Activated CD8-positive, alpha-beta memory T cell treated with anti-CD3 and anti-CD28 coated beads, Interleukin-2, amount 10 ng/mL, durations not matched to agents 7 days and 5 days (primary cell): ENCODE results near the gene TOP1. TPM values are rescaled to one million over a fixed set of nuclear protein-coding genes. Genes with fewer than 3 reads are reported as not detected.
A peak's percentile ranks its signal among the peaks of the same experiment; 100 is the strongest.

Experiments
- ATAC-seq: fragments of 150-1000 bp; cut with Tn5 transposase; one replicate; pipeline ENCODE4 v1.10.0; 2021; ENCODE audit warnings: moderate library complexity
- CTCF ChIA-PET: fragments of 350-600 bp; sonication (Branson Sonifier 250); formaldehyde crosslinking; loops from one replicate; lab custom pipeline; 2021; ENCODE audit warnings: antibody characterized with exemption; lab: Charles Lee
- DNase-seq: peaks from one replicate; pipeline ENCODE4 v3.0.0-alpha.2; 2020
- H3K27ac Mint-ChIP-seq: one replicate; pipeline ENCODE4 v1.8.0; 2021; ENCODE audit warnings: mild to moderate bottlenecking, mixed read lengths
- H3K27me3 Mint-ChIP-seq: one replicate; pipeline ENCODE4 v1.8.0; 2021; ENCODE audit warnings: mixed read lengths
- H3K36me3 Mint-ChIP-seq: one replicate; pipeline ENCODE4 v1.8.0; 2021; ENCODE audit warnings: mild to moderate bottlenecking, mixed read lengths
- H3K4me1 Mint-ChIP-seq: one replicate; pipeline ENCODE4 v1.8.0; 2021; ENCODE audit warnings: mixed read lengths
- H3K4me3 Mint-ChIP-seq: one replicate; pipeline ENCODE4 v1.8.0; 2021; ENCODE audit warnings: mild to moderate bottlenecking, moderate library complexity, mixed read lengths
- H3K9me3 Mint-ChIP-seq: one replicate; pipeline ENCODE4 v1.8.0; 2022; ENCODE audit warnings: low read depth, mixed read lengths
- total RNA-seq, 2 experiments: library from RNA; stranded (reverse); gene quantifications; one replicate each; pipeline ENCODE4 v1.2.3, GENCODE V29; 2021

TOP1 gene
- total RNA-seq, 2 experiments from 2014 or later = 73.1 to 89.0 TPM

DNA sequence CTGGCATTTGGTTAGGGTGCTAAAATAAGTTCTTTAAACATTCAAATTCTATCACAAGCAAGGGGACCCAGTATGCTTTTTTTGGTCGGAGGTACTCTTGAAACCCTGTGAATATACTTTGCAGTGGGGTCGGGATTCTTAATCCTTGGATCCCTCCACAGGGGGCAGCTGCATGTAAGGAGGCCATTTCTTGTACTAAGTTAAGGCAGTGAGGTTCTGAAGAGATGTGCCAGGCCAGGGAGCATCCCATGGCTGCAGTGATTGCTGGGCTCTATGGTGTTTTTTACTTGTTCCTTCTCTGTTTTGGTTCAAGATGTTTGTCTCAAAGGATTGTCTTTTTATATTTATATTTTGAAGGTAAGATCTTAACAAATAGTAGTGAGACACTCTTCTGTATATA lies 50.4 kb downstream of the TOP1 start:
- Mint-ChIP-seq H3K4me1 (peaks cover 56% of the 10 kb centered on the region), H3K4me3 (no peak overlapping the region), H3K9me3 (no peaks in the 10 kb centered on the region), H3K36me3 (peaks cover 52% of the 10 kb centered on the region), H3K27me3 (no peaks in the 10 kb centered on the region), H3K27ac (peak overlapping the region; percentile 81)
- DNase-seq = no peak
- CTCF ChIA-PET = interaction anchor here (0.6 to 12.0 kb wide), 4 partner anchors 89 to 205 kb away, joined by 3 to 121 read pairs (median 3); no protein-coding TSS in a partner anchor
- no peak for ATAC-seq

DNA sequence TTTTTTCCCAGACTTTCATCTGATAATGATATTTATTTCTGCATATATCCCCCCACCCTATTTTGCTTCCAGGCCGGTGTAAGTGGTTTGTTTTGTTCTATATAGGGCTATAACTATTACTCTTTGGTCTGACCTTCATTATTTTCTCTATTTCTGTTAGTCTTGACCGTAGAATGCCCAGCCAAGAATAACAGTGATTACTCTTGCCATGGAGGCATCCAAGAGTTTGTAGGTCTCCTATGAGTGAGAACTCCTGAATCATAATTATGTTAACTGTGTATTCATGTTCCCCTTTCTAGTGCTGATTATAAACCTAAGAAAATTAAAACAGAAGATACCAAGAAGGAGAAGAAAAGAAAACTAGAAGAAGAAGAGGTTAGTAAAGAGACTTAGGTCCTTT lies 52.2 kb downstream of the TOP1 start:
- Mint-ChIP-seq H3K27ac (no peak overlapping the region), H3K27me3 (no peaks in the 10 kb centered on the region), H3K36me3 (peaks cover 60% of the 10 kb centered on the region), H3K4me3 (no peak overlapping the region), H3K4me1 (peaks cover 44% of the 10 kb centered on the region), H3K9me3 (no peaks in the 10 kb centered on the region)
- no peak for DNase-seq
- CTCF ChIA-PET = interaction anchor here (1.4 to 12.0 kb wide), 4 partner anchors 14 to 91 kb away, joined by 4 to 121 read pairs (median 8); no protein-coding TSS in a partner anchor
- no peak for ATAC-seq

DNA sequence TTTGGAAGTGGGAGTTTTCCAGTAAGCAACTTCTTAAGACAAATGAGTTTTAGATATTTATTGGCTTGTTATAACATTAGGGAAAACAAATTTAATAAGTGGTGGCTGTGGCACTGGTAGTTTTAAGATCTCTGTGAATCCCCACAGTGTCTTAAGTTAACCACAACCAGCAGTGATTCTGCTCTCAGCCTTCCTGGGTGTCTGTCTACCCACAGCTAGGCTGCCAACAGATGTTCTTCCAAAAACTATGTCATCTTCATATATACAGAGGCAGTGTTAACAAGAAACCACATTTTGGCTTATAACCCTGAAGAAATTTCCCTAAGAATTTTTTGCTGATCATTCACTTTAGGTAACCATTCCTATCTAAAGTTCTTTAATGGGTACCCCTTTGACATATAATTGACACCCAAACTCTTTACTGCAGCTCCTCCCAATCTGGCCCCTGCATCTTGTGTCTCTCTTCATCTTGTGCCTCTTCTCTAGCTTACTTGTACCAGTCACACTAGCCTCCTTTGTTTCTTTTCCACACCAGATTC lies 52.7 kb downstream of the TOP1 start:
- no peaks in the 10 kb centered on the region for H3K9me3 Mint-ChIP-seq
- ATAC-seq (peak; percentile 25), DNase-seq (no peak)
- H3K4me3 Mint-ChIP-seq = no peak overlapping the region
- peaks cover 55% of the 10 kb centered on the region for H3K36me3 Mint-ChIP-seq
- H3K4me1 Mint-ChIP-seq = peaks cover 41% of the 10 kb centered on the region
- H3K27me3 Mint-ChIP-seq = no peaks in the 10 kb centered on the region
- no peak overlapping the region for H3K27ac Mint-ChIP-seq
- CTCF ChIA-PET = interaction anchor here (0.8 to 12.0 kb wide), 5 partner anchors 14 to 92 kb away, joined by 3 to 121 read pairs (median 4); no protein-coding TSS in a partner anchor

DNA sequence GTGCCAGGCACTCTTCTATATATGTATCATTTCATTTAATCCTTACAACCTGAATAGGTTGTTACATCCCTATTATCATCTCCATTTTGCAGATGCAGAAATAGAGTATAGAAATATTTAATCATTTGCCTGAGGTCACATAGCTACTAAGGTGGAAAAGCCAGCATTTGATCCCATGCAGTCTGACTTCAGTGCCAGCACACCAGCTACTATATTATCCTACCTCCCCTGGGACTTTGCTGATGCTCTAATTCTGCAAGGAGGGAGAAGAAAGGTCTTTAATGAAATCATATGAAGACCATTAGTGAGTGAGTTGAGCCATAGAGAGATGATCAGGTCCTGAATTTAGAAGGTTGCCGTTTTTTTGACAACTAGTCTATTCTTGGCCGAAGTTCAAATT lies 53.7 kb downstream of the TOP1 start:
- H3K4me3 Mint-ChIP-seq = no peak overlapping the region
- peaks cover 40% of the 10 kb centered on the region for H3K4me1 Mint-ChIP-seq
- peaks cover 54% of the 10 kb centered on the region for H3K36me3 Mint-ChIP-seq
- no peaks in the 10 kb centered on the region for H3K9me3 Mint-ChIP-seq
- CTCF ChIA-PET = interaction anchor here (2.8 to 12.0 kb wide), 2 partner anchors 13 to 92 kb away, joined by 12 to 121 read pairs; no protein-coding TSS in a partner anchor
- no peaks in the 10 kb centered on the region for H3K27me3 Mint-ChIP-seq
- ATAC-seq = no peak
- H3K27ac Mint-ChIP-seq = no peak overlapping the region
- no peak for DNase-seq

DNA sequence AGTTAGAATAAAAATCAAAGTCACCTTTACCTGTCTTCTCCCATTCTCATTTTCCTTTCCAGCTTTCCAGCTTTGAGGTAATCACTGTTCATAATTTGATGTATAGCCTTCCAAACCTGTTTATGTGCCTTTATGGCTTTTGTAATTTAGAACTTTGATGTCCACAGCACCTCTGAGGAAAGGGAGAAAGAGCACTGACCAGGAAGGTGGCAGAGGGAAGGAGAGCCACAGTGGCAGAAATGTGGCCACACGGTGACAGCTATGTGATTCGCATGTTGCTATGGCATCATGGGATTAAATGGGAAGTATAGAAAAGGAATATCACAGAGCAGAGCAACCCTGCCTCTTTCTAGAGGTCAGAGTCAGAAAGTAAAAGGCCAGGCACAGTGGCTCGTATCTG lies 57.0 kb downstream of the TOP1 start:
- peaks cover 26% of the 10 kb centered on the region for H3K4me1 Mint-ChIP-seq
- CTCF ChIA-PET = interaction anchor here (0.9 to 3.4 kb wide), 4 partner anchors 10 to 117 kb away, joined by 3 to 9 read pairs (median 8); no protein-coding TSS in a partner anchor
- DNase-seq (no peak), ATAC-seq (no peak)
- H3K27ac Mint-ChIP-seq = no peak overlapping the region
- peaks cover 54% of the 10 kb centered on the region for H3K36me3 Mint-ChIP-seq
- no peaks in the 10 kb centered on the region for H3K27me3 Mint-ChIP-seq
- no peak overlapping the region for H3K4me3 Mint-ChIP-seq
- no peaks in the 10 kb centered on the region for H3K9me3 Mint-ChIP-seq

DNA sequence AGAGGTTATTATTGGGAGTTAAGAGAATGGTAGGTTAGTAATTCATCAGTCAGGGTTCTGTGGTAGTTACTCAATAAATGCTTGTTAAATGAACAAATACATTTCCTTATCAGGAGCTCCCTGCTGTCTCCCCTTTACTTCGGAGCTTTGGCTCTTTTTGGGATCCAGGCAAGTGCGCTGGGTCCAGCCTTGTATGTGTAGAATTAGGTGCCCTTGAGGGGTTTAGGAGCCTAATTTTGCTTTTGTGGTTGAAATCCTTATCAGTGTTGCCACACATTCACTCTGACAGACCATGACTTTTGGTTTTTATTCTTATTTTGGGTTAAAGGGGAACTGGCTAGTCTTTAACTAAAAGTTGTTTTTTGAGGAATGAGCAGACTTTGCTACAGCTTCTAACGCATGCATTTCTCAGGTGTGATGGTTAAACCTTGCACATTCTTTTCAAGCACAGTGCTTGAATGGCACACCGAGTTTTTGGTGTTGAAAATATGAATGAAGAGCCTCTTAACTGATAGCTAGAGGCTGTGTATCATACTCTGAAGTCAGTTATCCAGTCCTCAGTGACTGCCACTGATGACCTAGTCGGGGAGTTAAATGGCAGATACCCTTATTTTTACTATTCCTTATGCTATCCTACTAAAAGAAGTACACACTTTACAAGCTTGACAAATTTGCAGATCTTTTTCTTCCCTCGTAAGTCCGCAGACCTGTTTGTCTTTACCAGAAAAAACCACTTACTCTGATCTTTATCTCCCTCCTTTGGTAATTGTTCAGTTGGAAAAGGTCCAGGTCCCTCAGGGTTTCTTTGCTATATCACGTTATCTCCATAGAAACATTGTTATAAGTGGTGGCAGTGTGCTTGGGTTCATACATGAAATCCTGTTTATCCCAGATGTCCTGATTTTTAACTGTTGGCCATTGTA lies 58.0 kb downstream of the TOP1 start:
- Mint-ChIP-seq H3K4me1 (peaks cover 16% of the 10 kb centered on the region), H3K9me3 (no peaks in the 10 kb centered on the region), H3K27ac (peak overlapping the region; percentile 49), H3K36me3 (peaks cover 46% of the 10 kb centered on the region), H3K4me3 (no peak overlapping the region), H3K27me3 (no peaks in the 10 kb centered on the region)
- DNase-seq = no peak
- CTCF ChIA-PET = interaction anchor here (1.1 to 3.4 kb wide), 7 partner anchors 46 to 121 kb away, joined by 3 to 9 read pairs (median 4); no protein-coding TSS in a partner anchor
- ATAC-seq = no peak

DNA sequence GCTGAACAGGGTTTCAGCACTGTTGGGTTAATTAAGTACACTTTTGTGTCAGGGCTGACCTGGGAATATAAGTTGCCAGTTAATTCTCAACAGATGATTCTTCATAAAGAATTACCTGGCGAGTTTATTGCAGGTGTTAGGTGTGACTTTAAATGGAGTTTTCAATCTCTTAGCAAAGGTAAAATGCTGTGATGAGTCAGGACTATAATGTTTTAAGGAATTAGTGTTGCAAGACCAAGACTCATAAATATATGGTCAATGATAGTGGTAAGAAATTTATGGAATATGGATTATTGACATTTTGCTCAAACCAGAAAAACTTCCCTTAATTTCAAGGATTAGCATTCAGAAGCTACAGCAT lies 58.7 kb downstream of the TOP1 start:
- CTCF ChIA-PET = interaction anchor here (1.0 to 3.4 kb wide), 7 partner anchors 46 to 122 kb away, joined by 3 to 8 read pairs (median 3); no protein-coding TSS in a partner anchor
- no peak for ATAC-seq
- H3K27me3 Mint-ChIP-seq = no peaks in the 10 kb centered on the region
- H3K4me1 Mint-ChIP-seq = peaks cover 15% of the 10 kb centered on the region
- H3K4me3 Mint-ChIP-seq = no peak overlapping the region
- H3K27ac Mint-ChIP-seq = no peak overlapping the region
- H3K9me3 Mint-ChIP-seq = no peaks in the 10 kb centered on the region
- H3K36me3 Mint-ChIP-seq = peaks cover 48% of the 10 kb centered on the region
- no peak for DNase-seq

DNA sequence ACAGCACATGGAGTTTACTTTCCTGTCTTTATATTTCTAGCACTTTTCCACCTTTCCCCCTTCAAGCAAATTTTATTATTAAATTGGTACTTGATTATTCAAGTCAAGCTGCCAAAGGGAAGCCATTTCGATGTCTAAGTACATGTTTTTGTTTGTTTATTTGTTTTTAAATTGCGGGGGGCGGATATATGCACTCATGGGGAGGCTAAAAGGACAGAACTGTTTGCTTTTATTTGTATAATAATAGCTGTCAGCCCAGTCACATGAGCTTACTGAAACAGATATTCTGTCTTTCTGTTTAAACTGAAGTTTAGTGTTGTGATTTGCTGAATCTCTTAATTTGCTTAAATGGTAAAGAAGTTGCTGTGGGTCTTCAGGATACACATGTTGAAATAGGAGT lies 59.2 kb downstream of the TOP1 start:
- Mint-ChIP-seq H3K4me3 (no peak overlapping the region), H3K36me3 (peaks cover 52% of the 10 kb centered on the region), H3K9me3 (no peaks in the 10 kb centered on the region), H3K4me1 (peaks cover 15% of the 10 kb centered on the region), H3K27me3 (no peaks in the 10 kb centered on the region), H3K27ac (no peak overlapping the region)
- DNase-seq (no peak), ATAC-seq (no peak)
- CTCF ChIA-PET = interaction anchor here (1.0 to 3.4 kb wide), 5 partner anchors 47 to 122 kb away, joined by 3 to 8 read pairs (median 4); no protein-coding TSS in a partner anchor

DNA sequence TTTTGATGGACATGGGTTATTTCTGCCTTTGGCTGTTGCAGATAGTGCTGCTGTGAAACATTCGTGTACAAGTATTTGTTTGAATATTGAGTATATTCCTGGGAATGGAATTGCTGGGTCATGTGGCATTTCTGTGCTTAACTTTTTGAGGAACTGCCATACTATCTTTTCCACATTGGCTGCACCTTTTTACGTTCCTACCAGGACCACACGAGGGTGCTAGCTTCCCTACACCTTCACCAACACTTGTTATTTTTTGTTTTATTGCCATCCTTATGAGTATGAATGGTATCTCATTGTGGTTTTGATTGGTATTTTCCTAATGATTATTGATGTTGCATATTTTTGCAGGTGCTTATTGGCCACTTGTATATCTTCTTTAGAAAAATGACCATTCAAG lies 60.9 kb downstream of the TOP1 start:
- Mint-ChIP-seq H3K9me3 (no peaks in the 10 kb centered on the region), H3K36me3 (peaks cover 46% of the 10 kb centered on the region), H3K27me3 (no peaks in the 10 kb centered on the region), H3K4me1 (peaks cover 15% of the 10 kb centered on the region), H3K4me3 (no peak overlapping the region), H3K27ac (no peak overlapping the region)
- CTCF ChIA-PET = interaction anchor here (1.0 kb wide), 1 partner anchor 45 kb away, joined by 3 read pairs; no protein-coding TSS in a partner anchor
- DNase-seq (no peak), ATAC-seq (no peak)

DNA sequence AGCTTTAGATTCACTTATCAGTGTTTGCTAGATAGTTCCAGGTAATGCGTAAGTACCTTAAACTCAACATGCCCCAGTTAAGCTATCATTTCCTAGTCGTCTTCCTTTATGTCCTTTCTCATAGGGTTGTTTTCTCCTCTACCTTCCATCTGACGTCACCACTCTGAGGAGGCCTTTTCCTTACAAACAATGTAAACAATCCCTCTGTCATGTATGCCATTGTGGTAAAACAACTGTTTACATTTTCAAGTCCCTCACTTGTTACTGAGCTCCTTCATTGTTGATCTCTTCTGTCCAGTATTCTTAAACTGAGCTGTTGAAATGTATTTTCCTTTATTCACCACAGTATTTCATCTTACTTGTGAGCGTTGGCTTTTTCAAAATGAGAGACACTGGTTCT lies 63.3 kb downstream of the TOP1 start:
- Mint-ChIP-seq H3K4me3 (no peak overlapping the region), H3K4me1 (peaks cover 9% of the 10 kb centered on the region), H3K9me3 (no peaks in the 10 kb centered on the region), H3K36me3 (peaks cover 40% of the 10 kb centered on the region), H3K27me3 (no peaks in the 10 kb centered on the region), H3K27ac (no peak overlapping the region)
- DNase-seq (no peak), ATAC-seq (no peak)
- CTCF ChIA-PET = interaction anchor here (0.9 to 9.9 kb wide), 5 partner anchors 46 to 123 kb away, joined by 3 to 195 read pairs (median 3); no protein-coding TSS in a partner anchor

DNA sequence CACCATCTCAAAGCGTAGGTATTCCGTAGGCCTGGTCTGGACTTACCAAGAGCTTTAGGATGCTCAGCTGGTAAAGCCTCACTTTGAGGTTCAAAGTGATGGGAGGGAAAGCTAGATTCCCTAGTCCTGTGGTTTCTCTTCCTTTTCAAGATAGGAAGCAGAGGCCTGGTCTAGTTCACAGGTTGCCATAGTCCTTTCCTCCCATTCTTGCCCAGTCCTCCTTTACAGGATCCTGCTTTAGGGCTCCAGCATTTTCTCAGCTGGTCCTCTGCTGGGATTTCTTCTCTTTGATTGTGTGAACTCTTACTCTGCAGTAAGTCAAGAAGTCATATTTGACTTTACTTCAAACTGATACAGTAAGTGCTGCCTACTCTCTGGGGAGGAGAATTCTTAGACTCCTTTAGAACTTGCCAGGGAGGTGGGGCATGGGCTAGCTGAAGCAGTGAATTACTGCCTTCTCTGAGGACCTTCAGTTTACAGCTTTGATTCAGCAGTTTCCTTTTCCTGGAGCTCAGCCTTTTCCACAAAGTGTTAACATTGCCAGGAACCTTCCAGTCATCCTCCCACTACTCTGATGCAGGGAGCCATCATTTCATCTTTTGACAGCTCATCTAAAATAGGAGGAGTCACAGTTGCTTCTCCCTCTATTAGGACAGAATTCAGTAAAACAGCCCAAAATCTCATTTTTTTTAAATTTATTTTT lies 65.9 kb downstream of the TOP1 start:
- H3K36me3 Mint-ChIP-seq = peaks cover 44% of the 10 kb centered on the region
- H3K9me3 Mint-ChIP-seq = no peaks in the 10 kb centered on the region
- ATAC-seq (no peak), DNase-seq (no peak)
- H3K4me1 Mint-ChIP-seq = peaks cover 5% of the 10 kb centered on the region
- CTCF ChIA-PET = interaction anchor here (0.7 to 9.9 kb wide), 28 partner anchors 9 to 244 kb away, joined by 3 to 195 read pairs (median 6); no protein-coding TSS in a partner anchor
- no peaks in the 10 kb centered on the region for H3K27me3 Mint-ChIP-seq
- H3K4me3 Mint-ChIP-seq = no peak overlapping the region
- H3K27ac Mint-ChIP-seq = no peak overlapping the region

DNA sequence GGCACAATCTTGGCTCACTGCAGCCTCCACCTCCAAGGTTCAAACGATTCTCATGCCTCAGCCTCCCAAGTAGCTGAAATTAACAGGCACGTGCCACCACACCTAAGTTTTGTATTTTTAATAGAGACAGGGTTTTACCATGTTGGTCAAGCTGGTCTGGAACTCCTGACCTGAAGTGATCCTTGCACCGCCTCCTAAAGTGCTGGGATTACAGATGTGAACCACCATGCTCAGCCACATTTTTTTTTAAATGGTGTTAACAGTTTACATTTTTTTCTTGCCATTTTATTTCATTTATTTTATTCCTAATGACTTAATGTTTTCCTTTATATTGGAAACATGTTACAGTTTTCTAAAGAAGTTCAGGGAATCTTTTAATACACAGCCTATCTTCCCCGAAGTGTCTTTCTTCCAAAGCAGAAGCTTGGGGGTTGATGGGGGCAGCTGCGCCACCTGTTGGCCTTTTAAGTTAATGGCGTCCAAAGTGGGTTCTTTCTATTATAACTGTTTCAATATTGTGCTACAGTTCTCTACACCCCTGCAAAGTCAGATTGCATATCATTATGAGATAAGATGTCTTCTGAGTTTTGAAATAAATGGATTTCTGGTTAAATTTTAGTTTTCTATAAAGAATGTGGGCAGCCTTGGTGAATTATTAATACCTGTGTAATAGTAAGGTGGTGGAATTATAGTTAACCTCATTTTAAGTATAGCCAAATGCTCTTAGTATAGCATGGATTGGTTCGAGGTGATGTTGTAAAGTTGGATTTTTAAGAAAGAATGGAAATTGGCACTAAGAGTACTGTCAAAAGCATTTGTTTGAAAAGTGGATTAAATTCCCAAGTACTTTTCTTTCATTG lies 66.7 kb downstream of the TOP1 start:
- no peak overlapping the region for H3K4me3 Mint-ChIP-seq
- ATAC-seq (peak; percentile 77), DNase-seq (peak; percentile 69)
- H3K4me1 Mint-ChIP-seq = peaks cover 5% of the 10 kb centered on the region
- H3K9me3 Mint-ChIP-seq = no peaks in the 10 kb centered on the region
- peaks cover 49% of the 10 kb centered on the region for H3K36me3 Mint-ChIP-seq
- H3K27me3 Mint-ChIP-seq = no peaks in the 10 kb centered on the region
- H3K27ac Mint-ChIP-seq = no peak overlapping the region
- CTCF ChIA-PET = interaction anchor here (0.7 to 9.9 kb wide), 31 partner anchors 9 to 243 kb away, joined by 3 to 195 read pairs (median 5); no protein-coding TSS in a partner anchor
